Mucosa of gallbladder (tissue), 1 donor: ENCODE measurements around the gene ADAM10. TPM values are rescaled to one million over a fixed set of nuclear protein-coding genes. Genes with fewer than 3 reads are reported as not detected.

Experiments used
- DNase-seq: peaks from one replicate; pipeline ENCODE4 v3.0.0-alpha.2; 2020; ENCODE audit warnings: low spot score
- total RNA-seq: library from RNA; stranded (reverse); gene quantifications from one replicate; pipeline ENCODE4 v1.2.1, GENCODE V29; 2021
- donor health status: DM: no; HTN: no; CAD: no.

The ADAM10 gene
- total RNA-seq, 1 donor from 2014 or later = 134 TPM

DNA sequence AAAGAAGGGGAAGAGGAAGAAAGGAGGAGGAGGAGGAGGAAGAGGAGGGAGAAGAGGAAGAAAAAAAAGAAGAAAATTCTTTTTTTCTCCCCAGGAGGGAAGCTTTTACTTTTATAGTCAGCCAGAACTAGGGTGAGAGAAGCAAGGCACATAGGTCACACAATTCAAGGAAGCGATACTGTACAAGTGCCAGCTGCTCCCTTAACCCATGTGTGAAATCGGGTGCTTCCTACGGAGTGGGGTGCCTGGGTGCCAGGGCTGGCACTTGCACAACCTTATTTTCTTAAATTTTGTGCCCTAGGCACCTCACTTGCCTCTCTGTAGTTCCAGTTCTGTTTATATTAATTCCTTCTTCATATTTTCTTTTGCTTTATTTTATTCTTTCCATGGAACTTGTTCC, 167.3 kb downstream of the ADAM10 start:
- no peak for DNase-seq

DNA sequence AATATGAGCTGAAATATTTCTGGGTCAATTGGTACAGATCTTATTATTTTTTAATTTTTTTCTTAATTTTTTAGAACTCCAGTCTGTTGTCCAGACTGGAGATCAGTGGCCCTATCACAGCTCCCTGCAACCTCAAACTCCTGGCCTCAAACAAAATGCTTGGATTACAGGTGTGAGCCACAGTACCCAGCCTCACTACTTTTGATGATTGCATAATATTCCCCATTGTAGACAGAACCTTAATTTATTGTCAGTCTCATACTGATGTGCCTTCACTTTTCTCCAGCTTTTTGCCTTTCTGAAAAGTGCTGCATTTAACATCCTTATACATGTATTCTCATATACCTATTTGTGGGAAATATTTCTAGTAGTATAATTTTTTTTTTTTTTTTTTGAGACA, 172.8 kb downstream of the ADAM10 start:
- DNase-seq = no peak

- DNase-seq = no peak
These were observed 174.3 kb downstream of the ADAM10 start for GRCh38 chr15:58575045-58575786.

DNA sequence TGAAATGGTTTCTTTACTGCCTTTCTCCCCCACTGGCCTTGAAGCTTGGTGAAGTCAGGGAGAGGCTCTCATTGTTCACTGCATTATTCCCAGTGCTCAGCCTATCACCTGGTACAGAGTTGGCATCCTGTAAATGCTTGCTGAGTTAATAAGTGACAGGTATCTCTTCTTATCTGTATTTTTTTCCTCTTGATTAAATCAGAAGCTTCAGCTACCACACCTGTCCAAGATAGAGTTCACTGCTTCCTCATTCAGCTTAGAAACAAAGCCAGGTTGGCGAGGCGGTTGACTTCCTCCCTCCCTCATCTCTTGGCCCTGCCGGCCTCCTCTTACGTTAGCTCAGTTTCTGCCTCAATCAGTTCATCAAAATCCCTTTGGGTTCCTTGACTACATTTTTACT, 174.9 kb downstream of the ADAM10 start:
- peak; percentile 72 for DNase-seq

DNA sequence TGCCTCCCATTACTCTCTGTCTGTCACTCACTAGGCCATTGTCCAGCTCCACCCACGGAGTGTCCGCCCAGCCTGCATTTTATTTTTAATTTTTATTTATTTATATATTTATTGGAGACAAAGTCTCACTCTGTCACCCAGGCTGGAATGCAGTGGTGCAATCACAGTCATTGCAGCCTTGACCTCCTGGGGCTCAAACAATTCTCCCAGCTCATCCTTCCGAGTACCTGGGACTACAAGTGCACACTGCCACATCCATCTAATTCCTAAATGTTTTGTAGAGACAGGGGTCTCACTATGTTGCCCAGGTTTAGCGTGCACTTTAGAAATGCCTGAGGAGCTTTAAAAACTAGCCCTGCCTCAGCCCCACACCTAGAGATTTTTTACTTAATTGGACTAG, 176.2 kb downstream of the ADAM10 start:
- no peak for DNase-seq

DNA sequence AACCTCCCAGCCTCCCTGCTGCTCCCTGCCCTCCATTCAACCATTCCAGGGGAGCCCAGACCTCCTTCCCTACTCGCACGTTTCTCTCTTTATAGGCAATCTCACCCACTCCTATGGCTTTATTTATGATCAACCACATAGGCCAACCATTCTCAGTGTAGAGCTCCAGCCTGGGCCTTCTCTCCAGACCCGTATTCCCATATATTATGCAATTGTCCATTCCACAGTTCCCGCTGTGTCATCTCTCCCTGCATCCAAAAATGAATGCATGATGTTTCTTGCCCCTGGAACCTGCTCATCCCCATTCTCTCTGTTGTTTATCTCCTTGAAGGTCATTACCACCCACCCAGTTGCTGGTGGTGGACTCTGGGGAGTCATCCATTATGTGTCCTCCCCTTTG, 177.0 kb downstream of the ADAM10 start:
- DNase-seq = no peak

GRCh38 chr15:58571491-58571890, 178.0 kb downstream of the ADAM10 start:
- DNase-seq = no peak

DNA sequence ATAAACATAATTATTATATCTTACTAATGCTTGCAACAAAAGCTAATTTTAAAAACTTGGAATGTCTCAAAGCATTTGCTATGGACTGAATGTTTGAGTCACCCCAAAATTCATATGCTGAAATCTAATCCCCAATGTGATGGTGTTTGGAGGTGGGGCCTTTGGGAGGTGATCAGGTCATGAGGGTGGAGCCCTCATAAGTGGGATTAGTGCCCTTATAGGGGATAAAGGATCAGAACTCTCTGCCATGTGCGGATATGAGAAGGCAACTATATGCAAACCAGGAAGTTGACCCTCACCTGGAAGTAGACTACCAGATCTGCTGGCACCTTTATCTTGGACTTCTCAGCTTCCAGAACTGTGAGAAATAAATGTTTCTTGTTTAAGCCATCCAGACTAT, 180.1 kb downstream of the ADAM10 start:
- DNase-seq = no peak

- peak; percentile 70 for DNase-seq
These were observed 181.3 kb downstream of the ADAM10 start for GRCh38 chr15:58568157-58568571.

- no peak for DNase-seq
These were observed 183.5 kb downstream of the ADAM10 start for GRCh38 chr15:58566029-58566428.

- no peak for DNase-seq
These were observed 183.9 kb downstream of the ADAM10 start for GRCh38 chr15:58565619-58566018.

- no peak for DNase-seq
These were observed 184.5 kb downstream of the ADAM10 start for GRCh38 chr15:58564981-58565380.

DNA sequence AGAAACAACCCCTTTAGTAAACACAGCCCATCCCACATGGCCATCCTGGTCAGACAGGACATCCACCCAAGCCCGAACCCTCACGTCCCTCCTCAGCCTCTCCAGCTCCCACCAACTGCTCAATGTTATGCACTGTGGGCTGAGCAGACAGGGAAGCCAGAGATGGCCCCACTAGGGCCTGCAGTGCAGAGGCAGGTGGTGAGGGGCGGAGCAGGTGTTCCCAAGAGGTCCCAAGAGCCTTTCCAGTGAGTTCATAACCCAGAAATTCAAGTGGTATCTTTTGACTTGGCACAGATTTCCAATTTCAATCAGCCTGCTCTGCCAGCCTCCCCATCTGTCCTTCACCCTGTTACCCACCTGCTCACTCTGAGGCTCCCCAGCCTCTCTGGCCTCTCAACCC, 187.4 kb downstream of the ADAM10 start:
- no peak for DNase-seq

- no peak for DNase-seq
These were observed 188.2 kb downstream of the ADAM10 start for GRCh38 chr15:58561321-58561720.

DNA sequence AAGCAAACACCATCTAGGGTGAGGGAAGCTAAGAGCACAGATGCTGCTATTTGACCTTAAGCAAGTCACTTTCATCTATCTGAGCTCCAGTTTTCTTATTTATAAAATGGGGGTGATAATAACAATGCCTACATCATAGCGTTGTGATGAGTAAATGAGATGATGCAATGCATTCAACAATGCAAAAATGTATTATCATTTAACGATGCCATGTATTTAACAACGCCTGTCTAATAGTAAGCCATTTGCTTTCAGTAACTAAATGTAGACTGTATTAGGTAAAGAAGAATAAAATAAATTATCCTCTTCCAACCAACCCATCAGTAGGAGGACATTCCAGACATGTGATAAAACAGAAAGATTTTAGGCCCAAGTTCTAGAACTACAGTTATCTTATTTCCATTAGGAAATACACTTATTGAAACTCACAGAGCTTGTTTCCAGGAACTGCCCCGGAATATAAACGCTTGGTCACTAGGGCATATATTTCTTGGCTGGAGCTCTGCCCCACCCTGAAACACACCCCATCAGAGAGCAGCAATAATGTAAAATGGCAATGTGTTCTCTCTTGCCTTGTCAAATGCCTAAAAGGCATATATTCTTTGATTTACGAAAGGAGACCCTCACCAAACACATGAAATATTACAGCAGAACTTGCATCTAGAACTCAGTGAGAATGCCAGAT, 189.5 kb downstream of the ADAM10 start:
- no peak for DNase-seq

GRCh38 chr15:58558777-58559176, 190.7 kb downstream of the ADAM10 start:
- DNase-seq = no peak

DNA sequence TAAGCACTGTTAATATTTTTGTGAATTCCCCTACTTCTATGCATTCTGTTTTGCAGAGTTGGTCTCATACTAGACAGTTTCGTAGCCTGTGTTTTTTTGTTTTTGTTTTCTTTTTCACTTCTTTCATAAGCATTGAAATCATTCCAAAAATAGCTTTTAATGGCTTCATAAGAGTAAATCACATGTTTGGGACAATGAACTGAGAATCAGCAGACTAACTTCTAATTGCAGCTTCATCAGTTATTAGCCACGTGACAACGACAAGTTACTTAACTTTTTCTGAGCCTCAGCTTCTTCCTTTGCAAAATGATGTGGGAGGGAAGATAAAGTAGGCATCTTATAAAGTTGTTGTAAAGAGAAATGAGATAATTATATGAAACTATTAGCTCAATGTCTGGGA, 193.0 kb downstream of the ADAM10 start:
- no peak for DNase-seq

- no peak for DNase-seq
These were observed 193.5 kb downstream of the ADAM10 start for GRCh38 chr15:58556028-58556361.

DNA sequence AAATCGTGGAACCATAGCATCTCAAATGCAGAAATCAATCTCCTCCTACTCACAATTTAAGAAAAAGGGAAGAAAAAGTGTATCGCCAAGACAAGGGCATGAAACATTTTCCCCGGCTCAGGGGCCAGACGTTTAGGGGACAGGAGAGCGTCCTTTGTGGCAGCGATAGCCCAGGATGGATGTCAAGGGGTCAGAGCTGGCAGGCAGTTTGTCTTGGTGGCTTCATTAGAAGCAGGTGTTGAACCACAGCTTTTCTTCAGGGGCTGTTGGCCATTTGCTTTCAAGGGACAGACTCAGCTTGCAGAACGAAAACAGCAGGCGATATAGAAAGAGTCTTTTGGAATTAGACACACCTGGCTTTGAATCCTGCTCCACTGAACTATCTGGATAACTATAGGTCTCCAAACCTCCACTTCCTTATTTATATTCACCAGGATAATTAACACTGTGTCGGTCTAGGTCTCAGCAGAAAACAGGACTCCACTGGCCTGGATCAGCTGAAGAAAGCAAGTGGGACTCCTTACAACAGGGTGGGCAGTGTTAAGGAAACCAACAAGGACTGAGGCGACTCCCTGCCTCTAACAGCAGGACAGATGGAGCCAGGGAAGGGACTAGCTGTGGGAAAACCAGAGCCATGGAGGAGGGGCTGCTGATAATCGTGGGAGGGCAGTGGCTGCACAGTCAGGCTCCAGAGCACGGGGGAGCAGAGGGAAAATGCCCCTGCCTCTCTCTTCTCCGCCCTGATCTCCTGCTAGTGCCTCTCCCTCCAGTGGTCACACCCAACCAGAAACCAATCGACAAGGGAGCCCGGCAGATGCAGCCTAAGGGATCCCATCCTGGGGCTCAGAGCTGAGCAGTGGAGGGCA, 194.1 kb downstream of the ADAM10 start:
- DNase-seq = no peak

GRCh38 chr15:58554758-58555157, 194.7 kb downstream of the ADAM10 start:
- no peak for DNase-seq

- no peak for DNase-seq
These were observed 196.1 kb downstream of the ADAM10 start for GRCh38 chr15:58553365-58553918.
